Mesothelial cell of epicardium (in vitro differentiated cells): ENCODE results near the gene NFILZ. TPM values are rescaled to one million over a fixed set of nuclear protein-coding genes. Genes with fewer than 3 reads are reported as not detected.

Experiments used
- DNase-seq, 2 experiments: peaks; one replicate each; pipeline ENCODE4 v3.0.0; 2021; ENCODE audit warnings: low spot score in 2 of 2; ENCODE audit not compliant: unreplicated experiment in 2 of 2
- H3K27ac Mint-ChIP-seq: 2 replicates; pipeline ENCODE4 v1.8.0; 2021; ENCODE audit warnings: mixed read lengths
- H3K27me3 Mint-ChIP-seq: 2 replicates; pipeline ENCODE4 v1.8.0; 2021; ENCODE audit warnings: low read depth, mixed read lengths
- H3K36me3 Mint-ChIP-seq: 2 replicates; pipeline ENCODE4 v1.8.0; 2021; ENCODE audit warnings: mixed read lengths
- H3K4me1 Mint-ChIP-seq: 2 replicates; pipeline ENCODE4 v1.8.0; 2021; ENCODE audit warnings: mixed read lengths
- H3K4me3 Mint-ChIP-seq: 2 replicates; pipeline ENCODE4 v1.8.0; 2021; ENCODE audit warnings: mild to moderate bottlenecking, moderate library complexity, mixed read lengths
- H3K9me3 Mint-ChIP-seq: 2 replicates; pipeline ENCODE4 v1.8.0; 2021; ENCODE audit warnings: mixed read lengths
- CTCF ChIP-seq: fragments of 200-600 bp; sonication (generic); IDR thresholded peaks from one replicate; pipeline ENCODE4 v1.5.0; 2021; ENCODE audit warnings: antibody characterized with exemption; ENCODE audit not compliant: unreplicated experiment
- total RNA-seq: library from RNA; stranded (reverse); gene quantifications from 3 replicates; pipeline ENCODE4 v1.2.1, GENCODE V29; 2021

NFILZ gene
- total RNA-seq, 1 donor from 2014 or later, result not detected

GRCh38 chr19:8655340-8655709 lies 24.9 kb downstream of the NFILZ start:
- no peaks in the 10 kb centered on the region for H3K4me1 Mint-ChIP-seq
- DNase-seq, result no peak
- no peaks in the 10 kb centered on the region for H3K9me3 Mint-ChIP-seq
- no peak overlapping the region for H3K4me3 Mint-ChIP-seq
- no peak for TF ChIP-seq CTCF
- H3K27me3 Mint-ChIP-seq, result peaks cover 45% of the 10 kb centered on the region
- no peak overlapping the region for H3K27ac Mint-ChIP-seq
- H3K36me3 Mint-ChIP-seq, result no peaks in the 10 kb centered on the region

- H3K4me3 Mint-ChIP-seq, result no peak overlapping the region
- no peak overlapping the region for H3K27ac Mint-ChIP-seq
These were observed 27.4 kb downstream of the NFILZ start for GRCh38 chr19:8657869-8658268.

GRCh38 chr19:8659905-8660304 lies 29.5 kb downstream of the NFILZ start:
- Mint-ChIP-seq H3K4me1 (no peaks in the 10 kb centered on the region), H3K36me3 (no peaks in the 10 kb centered on the region), H3K27me3 (peaks cover 46% of the 10 kb centered on the region), H3K27ac (no peak overlapping the region), H3K9me3 (no peaks in the 10 kb centered on the region), H3K4me3 (no peak overlapping the region)
- no peak for DNase-seq
- TF ChIP-seq CTCF, result no peak

More at GRCh38 chr19:8657869-8658268, 27.4 kb downstream of the NFILZ start:
- no peaks in the 10 kb centered on the region for H3K36me3 Mint-ChIP-seq
- H3K4me1 Mint-ChIP-seq, result no peaks in the 10 kb centered on the region
- TF ChIP-seq CTCF, result no peak
- H3K27me3 Mint-ChIP-seq, result peaks cover 46% of the 10 kb centered on the region
- no peak for DNase-seq
- H3K9me3 Mint-ChIP-seq, result no peaks in the 10 kb centered on the region

GRCh38 chr19:8662263-8662662 lies 31.8 kb downstream of the NFILZ start:
- Mint-ChIP-seq H3K4me3 (no peak overlapping the region), H3K27ac (no peak overlapping the region), H3K27me3 (peaks cover 28% of the 10 kb centered on the region), H3K9me3 (no peaks in the 10 kb centered on the region), H3K4me1 (no peaks in the 10 kb centered on the region), H3K36me3 (no peaks in the 10 kb centered on the region)
- no peak for DNase-seq
- TF ChIP-seq CTCF, result no peak

- H3K27ac Mint-ChIP-seq, result no peak overlapping the region
- no peak for DNase-seq
- no peak for TF ChIP-seq CTCF
- H3K9me3 Mint-ChIP-seq, result peaks cover 4% of the 10 kb centered on the region
- H3K36me3 Mint-ChIP-seq, result no peaks in the 10 kb centered on the region
- H3K4me1 Mint-ChIP-seq, result no peaks in the 10 kb centered on the region
- H3K4me3 Mint-ChIP-seq, result no peak overlapping the region
- H3K27me3 Mint-ChIP-seq, result peaks cover 17% of the 10 kb centered on the region
These were observed 33.7 kb downstream of the NFILZ start for GRCh38 chr19:8663920-8664670.

- H3K4me3 Mint-ChIP-seq, result no peak overlapping the region
- H3K27ac Mint-ChIP-seq, result no peak overlapping the region
- peaks cover 4% of the 10 kb centered on the region for H3K9me3 Mint-ChIP-seq
- no peaks in the 10 kb centered on the region for H3K4me1 Mint-ChIP-seq
- DNase-seq, result no peak
- no peak for TF ChIP-seq CTCF
- no peaks in the 10 kb centered on the region for H3K36me3 Mint-ChIP-seq
- peaks cover 11% of the 10 kb centered on the region for H3K27me3 Mint-ChIP-seq
These were observed 34.2 kb downstream of the NFILZ start for GRCh38 chr19:8664671-8665057.
